ENCODE measurements around the gene HOXA2.

Gene HOXA2

DNA sequence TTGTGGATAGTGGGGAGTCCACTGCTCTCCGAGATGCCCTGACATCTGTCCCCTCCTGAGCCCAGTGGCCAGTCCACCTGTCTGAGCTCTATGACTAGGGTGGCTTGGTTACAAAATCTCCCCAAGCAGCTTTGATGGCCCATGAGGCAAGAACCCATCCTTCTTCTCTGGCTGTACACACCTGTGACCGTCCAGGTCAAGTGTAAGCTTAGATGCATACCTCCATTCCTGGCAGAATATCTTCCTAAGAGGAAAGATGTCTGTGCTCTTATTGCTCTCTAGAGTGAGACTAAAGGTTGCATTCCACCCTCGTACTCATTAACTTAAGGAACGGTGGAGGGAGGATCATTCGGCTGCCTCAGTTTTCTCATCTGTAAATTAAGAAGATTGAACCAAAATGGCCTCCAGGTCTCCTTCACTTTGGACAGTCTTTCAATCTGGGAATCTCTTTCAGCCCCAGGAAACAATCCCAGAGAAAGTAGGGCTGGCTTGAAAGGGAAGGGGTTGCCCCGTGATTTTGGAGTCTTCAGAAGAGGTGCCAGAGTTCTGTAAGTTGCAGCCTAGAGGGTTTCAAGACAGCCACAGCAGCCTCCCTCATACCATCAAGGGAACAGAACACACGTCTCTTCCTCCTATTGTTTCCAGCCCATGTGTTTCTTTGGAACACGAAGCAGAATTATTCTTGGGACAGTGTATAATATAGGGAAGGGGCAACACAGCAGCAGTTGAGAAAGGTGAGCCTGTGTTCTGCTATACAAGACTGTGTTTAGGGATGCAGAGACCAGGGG lies 22.6 kb upstream of the HOXA2 start:
- no peak for DNase-seq

DNA sequence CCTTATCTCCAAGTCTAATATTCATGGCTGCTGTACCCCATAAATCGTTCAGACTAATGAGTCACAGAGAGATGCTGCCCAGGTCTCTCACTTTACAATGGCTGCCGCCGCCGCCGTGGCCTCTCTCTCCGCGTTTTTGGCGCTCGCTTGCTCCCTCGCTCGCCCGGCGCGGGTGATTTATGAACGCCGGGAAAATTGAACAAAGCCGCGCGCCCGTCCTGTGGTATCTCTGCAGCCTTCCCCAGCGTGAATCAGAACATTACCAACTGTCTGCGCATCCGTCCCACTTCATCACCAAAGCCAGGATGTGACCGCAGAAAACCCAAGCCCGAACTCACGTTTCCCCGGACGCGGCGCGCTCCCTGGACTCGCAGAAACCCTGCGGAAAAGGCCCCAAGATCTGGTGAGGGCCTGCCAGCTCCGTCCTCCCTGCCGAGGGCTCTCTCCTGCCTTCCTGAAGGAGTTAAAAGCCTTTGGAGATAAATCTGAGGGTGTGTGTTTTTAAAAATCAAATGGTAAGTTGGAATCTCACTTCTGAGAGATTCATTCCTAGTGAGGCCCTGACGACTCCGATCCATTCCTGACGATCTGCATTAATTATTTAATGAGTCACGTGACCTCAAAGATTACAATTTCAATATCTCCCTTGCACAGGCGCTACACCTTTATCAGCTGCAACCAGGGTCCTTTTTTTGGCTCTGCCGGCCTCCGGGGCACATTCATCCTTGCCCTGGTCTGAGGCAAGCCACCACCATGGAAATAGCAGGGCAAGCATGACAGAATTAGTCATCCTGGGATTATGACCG lies 21.8 kb upstream of the HOXA2 start:
- DNase-seq: peak; percentile 97

GRCh38 chr7:27123477-27124053 lies 21.1 kb upstream of the HOXA2 start:
- no peak for DNase-seq

GRCh38 chr7:27123007-27123476 lies 20.6 kb upstream of the HOXA2 start:
- DNase-seq: no peak

DNA sequence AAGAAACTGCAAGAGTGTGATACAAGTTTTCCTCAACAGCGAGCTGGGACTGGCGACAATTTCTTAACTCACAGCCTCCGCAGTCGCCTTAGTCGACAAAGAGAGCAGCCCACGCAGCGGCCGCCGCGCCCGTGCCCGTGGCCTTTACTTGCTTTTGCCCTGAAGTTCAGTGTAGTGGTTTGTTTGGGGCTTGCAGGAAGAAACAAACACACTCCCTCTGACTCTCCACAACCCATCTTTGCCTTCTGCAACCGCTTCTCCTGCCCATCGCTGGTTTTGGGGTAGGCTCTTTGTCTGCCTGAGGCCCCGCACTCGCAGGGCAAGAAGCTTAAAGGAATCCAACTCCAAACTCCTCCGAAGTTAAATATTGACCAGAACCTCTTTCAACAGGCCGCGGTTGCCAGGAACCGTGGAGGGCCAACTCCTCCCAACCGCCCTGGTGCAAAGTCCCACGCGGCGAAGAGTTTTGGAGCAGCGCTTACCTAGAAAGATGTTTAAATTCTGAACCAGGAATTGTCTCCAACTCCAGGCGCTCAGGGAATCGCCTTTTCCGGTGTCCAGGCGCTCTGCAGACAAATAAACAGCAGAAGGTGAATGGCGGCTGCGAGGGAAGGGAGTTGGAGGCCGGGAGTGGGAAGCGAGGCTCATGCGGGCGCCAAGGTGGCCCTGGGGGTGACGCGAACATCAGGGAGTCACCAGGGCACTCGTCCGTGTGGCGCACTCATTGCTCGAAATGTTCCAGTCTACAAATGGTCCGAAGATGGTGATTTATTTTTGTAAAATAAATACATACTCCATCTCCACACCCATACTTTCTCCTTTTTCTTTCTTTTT lies 19.8 kb upstream of the HOXA2 start:
- no peak for DNase-seq

DNA sequence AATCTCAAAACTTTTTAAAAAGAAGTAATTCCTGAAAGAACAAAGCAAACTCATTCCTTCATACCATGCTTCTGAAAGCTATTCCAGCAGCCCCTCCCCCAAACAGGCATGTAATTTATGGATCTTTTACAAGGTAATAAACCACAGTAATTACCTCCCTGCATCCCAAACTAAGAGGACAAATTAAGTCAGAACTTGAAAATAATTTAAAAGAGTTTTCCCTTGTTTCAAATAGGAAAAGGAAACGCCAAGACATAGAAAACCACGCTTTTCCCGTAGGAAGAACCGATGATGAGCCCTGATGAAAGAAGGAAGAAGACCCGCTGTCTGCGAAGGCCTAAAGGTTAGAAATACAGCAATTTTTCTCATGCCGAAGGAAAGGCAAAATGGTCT lies 19.2 kb upstream of the HOXA2 start:
- DNase-seq: no peak

DNA sequence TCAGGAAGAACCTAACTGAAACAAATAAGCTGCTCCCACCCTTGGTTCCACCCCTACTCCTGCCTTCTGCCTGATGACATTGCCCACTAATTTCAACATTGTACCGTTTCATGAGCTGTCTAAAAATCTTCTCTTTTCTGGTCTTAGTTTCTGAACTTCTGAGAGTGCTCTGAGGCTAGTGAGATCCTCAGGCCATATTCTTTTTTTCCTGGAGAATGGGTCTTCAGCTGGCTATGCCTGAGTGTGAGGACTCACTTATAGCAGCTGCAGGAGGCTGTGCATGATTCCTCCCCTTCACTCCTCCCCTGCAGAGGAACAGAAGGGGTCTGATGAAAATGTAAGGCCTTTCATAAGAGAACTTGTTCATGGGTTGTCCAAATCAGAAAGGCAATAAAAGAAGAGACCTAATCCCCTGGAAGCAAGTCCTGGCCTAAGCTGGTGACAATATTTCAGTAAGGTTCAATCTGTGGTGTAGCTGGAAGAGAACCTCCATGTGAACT lies 17.0 kb upstream of the HOXA2 start:
- DNase-seq: no peak

- no peak for DNase-seq
These were observed 16.1 kb upstream of the HOXA2 start for GRCh38 chr7:27118580-27118979.

DNA sequence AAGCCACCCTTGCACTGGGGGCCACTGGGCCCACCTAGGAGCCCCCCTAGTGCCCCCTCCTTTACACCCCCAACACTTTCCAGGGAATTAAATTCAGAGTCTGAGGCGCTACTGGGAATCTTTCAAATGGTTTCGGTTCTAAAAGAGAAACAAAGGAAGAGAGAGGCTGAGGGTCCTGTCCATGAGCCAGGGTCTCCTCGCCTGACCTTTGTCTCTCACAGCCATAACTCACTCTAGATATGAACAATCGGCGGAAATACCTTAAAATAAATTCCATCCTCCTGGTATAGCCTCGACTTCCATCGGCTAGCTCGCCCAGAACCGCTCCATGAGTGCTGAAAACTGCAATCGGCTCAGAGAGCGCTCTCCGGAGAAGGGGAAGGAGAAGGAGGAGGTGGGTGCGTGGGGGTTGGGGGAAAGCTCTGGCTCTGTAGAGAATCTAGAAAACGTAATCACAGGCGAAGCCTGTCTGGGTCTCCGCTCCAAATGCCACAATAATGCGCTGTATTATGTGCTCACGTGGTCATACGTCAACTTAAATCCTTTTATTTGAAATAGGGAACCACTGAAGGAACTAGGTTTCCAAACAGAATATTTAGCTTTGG lies 15.5 kb upstream of the HOXA2 start:
- peak; percentile 70 for DNase-seq

GRCh38 chr7:27116962-27117886 lies 14.7 kb upstream of the HOXA2 start:
- DNase-seq: no peak

DNA sequence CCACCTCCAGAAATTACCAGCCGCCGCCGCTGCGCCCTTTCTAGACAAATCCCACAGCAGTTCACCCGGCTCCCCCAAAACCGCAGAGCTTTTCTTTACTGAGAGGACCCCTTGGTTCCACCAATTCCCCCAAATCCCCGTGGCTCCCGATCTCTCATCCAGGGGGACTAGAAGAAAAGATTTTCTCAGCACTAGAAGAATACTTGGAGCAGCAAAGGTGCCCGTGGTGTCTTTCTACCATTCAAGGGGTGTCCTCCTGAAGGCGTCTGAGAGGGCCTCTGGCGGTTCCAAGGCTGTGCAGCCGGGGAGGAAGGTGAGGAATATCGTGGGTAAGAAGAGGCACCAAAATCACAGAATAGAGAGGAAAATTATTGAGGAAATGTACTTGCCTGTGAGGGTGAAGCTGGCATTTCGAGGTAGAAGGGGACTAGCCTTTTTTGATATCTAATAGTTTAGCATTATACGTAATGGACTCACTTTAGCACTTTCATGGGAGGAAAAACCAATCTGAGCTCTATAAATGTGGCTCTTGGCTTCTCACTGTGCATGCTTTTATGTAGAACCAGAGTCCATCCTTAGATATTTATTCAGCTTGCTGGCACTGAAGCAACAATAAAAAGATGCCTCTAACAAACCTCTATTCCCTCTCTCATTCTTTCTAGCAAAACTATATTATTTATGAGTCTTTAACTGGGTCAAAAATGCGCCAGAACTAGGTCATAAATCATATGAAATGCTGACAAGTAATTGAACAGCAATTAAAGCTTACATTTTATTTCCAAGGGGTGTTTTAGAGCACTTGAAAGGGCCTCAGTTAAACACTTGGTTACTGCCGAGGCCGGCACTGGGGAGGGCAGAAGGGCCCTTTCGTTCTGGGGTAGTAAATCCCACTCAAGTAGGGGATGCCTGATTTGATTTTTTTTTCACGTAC lies 13.8 kb upstream of the HOXA2 start:
- DNase-seq: no peak

GRCh38 chr7:27115221-27116026 lies 12.9 kb upstream of the HOXA2 start:
- DNase-seq: peak; percentile 58

DNA sequence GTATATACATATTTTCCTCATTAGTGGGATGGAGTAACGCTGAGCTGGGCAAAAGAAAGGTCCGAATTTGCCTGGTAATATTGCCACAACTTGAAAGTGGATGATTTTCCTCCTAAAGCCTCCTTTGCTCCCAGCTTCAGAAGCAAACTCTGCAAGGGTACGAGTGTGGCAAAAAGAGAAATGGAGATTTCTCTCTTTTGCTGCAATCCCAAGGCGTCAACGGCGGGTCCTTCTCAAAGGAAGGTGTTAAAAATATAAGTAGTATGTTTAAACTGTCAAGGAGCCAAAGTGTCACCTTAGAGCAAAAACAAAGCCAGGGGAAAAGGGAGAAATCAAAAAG lies 12.4 kb upstream of the HOXA2 start:
- no peak for DNase-seq

- DNase-seq: peak; percentile 67
These were observed 11.7 kb upstream of the HOXA2 start for GRCh38 chr7:27113991-27114769.

GRCh38 chr7:27112955-27113949 lies 10.8 kb upstream of the HOXA2 start:
- DNase-seq: peak; percentile 89

- DNase-seq: no peak
These were observed 9.9 kb upstream of the HOXA2 start for GRCh38 chr7:27112361-27112760.

Data from fibroblast of skin of abdomen (primary cell).